ENCODE measurements around the gene RAB3C. TPM values are rescaled to one million over a fixed set of nuclear protein-coding genes. Genes with fewer than 3 reads are reported as not detected.
A peak's percentile ranks its signal among the peaks of the same experiment; 100 is the strongest.
"Not testable (repeated sequence)": the region's sequence is repeated elsewhere in the genome, so short reads cannot be mapped to it uniquely, and the experiment has no call there.

RAB3C gene, protein sequence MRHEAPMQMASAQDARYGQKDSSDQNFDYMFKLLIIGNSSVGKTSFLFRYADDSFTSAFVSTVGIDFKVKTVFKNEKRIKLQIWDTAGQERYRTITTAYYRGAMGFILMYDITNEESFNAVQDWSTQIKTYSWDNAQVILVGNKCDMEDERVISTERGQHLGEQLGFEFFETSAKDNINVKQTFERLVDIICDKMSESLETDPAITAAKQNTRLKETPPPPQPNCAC
- polyA plus RNA-seq, result not detected in 3 replicates
- not detected for polyA plus RNA-seq (2011; ENCODE audit: low read depth)
- polyA plus RNA-seq (2011; cell fraction: cytosol; rRNA removed), result not detected in 2 replicates
- not detected in 2 replicates for polyA plus RNA-seq (2011; cell fraction: nucleus; rRNA removed)
- polyA plus RNA-seq (2012; ENCODE audit: low replicate concordance), result not detected in 2 replicates
- not detected in 3 replicates for polyA minus RNA-seq
- not detected for polyA minus RNA-seq (2011; cell fraction: cytosol; rRNA and poly(A)+ RNA removed)
- polyA minus RNA-seq (2011; cell fraction: nucleus; rRNA and poly(A)+ RNA removed), result not detected in 2 replicates

DNA sequence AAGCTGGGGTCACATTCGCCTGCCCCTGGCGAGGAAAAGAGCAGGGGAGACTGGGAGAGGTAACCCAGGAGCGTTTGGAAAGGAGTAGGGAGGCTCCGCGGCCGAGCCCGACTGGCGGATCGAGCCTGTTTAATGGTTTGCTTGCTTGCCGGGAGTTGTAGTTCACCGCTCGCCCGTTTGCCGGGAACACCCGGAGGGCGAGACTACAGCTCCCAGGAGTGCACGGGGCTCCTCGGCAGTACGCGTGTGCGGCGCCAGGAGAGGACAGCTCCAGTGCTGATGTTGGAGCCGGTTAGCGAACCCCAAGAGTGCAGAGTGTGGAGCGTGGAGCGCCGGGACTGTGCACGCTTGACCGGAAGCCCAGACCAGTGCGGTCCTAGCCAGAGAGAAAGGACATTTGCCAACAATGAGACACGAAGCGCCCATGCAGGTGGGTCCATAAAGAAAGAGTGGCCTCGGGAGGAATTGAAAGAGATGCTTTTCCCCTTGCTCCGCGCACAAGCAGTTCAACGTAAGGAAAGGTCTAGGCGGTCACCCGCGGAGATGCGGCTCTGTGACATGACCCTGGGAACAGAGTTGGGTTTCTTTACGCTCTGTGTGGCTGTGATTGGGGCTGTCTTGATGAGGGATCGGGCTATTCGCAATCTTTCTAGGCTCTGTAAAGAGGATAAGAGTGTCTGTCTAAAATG lies at the start of gene RAB3C:
RAB3C (plus strand) TSS at position 273 of the 689 bp plus-strand sequence; CDS start at position 407, 134 bp downstream.
- no peak within 1 kb of the TSS for H3K9ac ChIP-seq (ENCODE audit: control insufficient read depth, extremely low read depth, insufficient read depth, low read length)

GRCh38 chr5:58541935-58542334 lies 40.9 kb upstream of the RAB3C start:
- FAIRE-seq; H3K9ac ChIP-seq (ENCODE audit: control insufficient read depth, extremely low read depth, insufficient read depth, low read length); H3K4me2 ChIP-seq (ENCODE audit: control insufficient read depth, extremely low read depth, insufficient read depth, low read depth, low read length); H4K20me1 ChIP-seq (ENCODE audit: control insufficient read depth, extremely low read depth, insufficient read depth, low read length); H3K9me1 ChIP-seq (ENCODE audit: control insufficient read depth, extremely low read depth, insufficient read depth, low read length); H3K4me3 ChIP-seq (ENCODE audit: control insufficient read depth in 2 of 3, extremely low read depth in 1 of 3, insufficient read depth in 2 of 3, low read depth in 1 of 3, low read length in 3 of 3); H2AFZ ChIP-seq (ENCODE audit: control insufficient read depth, low read length); H3K79me2 ChIP-seq (ENCODE audit: control insufficient read depth, insufficient read depth, low read length); H3K4me1 ChIP-seq (ENCODE audit: control insufficient read depth, extremely low read depth, insufficient read depth, low read length); H3K9me3 ChIP-seq (ENCODE audit: control insufficient read depth, low read depth, low read length); DNase-seq (ENCODE audit: low read depth, low spot score); H3K27me3 ChIP-seq (ENCODE audit: control insufficient read depth, extremely low read depth, insufficient read depth, low read length); dilution Hi-C loops (cut with MboI; ENCODE audit: extremely low pct_ligation_motif_present, low sequenced_read_pairs); H3K27ac ChIP-seq (ENCODE audit: control insufficient read depth, insufficient read depth, low read length); H3K36me3 ChIP-seq (ENCODE audit: control insufficient read depth in 2 of 2, extremely low read depth in 1 of 2, insufficient read depth in 2 of 2, low read length in 2 of 2): not testable (repeated sequence)

More for the DNA sequence above, at the start of gene RAB3C:
- Histone ChIP-seq H3K9me3 (ENCODE audit: control insufficient read depth, low read depth, low read length) (no peaks in the 10 kb centered on the region), H3K79me2 (ENCODE audit: control insufficient read depth, insufficient read depth, low read length) (no peaks in the 10 kb centered on the region), H3K4me3 (ENCODE audit: control insufficient read depth in 2 of 3, extremely low read depth in 1 of 3, insufficient read depth in 2 of 3, low read depth in 1 of 3, low read length in 3 of 3) (peak within 1 kb of the TSS; percentile 35 to 73 (median 71)), H3K27me3 (ENCODE audit: control insufficient read depth, extremely low read depth, insufficient read depth, low read length) (peaks cover 21% of the 10 kb centered on the region), H3K36me3 (ENCODE audit: control insufficient read depth in 2 of 2, extremely low read depth in 1 of 2, insufficient read depth in 2 of 2, low read length in 2 of 2) (no peaks in the 10 kb centered on the region), H3K4me1 (ENCODE audit: control insufficient read depth, extremely low read depth, insufficient read depth, low read length) (peaks cover 10% of the 10 kb centered on the region), H3K27ac (ENCODE audit: control insufficient read depth, insufficient read depth, low read length) (no peak within 1 kb of the TSS), H4K20me1 (ENCODE audit: control insufficient read depth, extremely low read depth, insufficient read depth, low read length) (no peaks in the 10 kb centered on the region), H2AFZ (ENCODE audit: control insufficient read depth, low read length) (peak within 1 kb of the TSS; percentile 90), H3K4me2 (ENCODE audit: control insufficient read depth, extremely low read depth, insufficient read depth, low read depth, low read length) (peak within 1 kb of the TSS; percentile 90), H3K9me1 (ENCODE audit: control insufficient read depth, extremely low read depth, insufficient read depth, low read length) (no peaks in the 10 kb centered on the region)
- DNase-seq (ENCODE audit: low read depth, low spot score) (peak; percentile 28), FAIRE-seq (peak; percentile 86)
- dilution Hi-C loops (cut with MboI; ENCODE audit: extremely low pct_ligation_motif_present, low sequenced_read_pairs), result no loop called here
- TF ChIP-seq EZH2 (IDR thresholded peaks at IDR 0.05; ENCODE audit: low read length), result no peak
- no peak for TF ChIP-seq CTCF (optimal IDR thresholded peaks at IDR 0.05 in 1 of 3, IDR thresholded peaks at IDR 0.05 in 1 of 3, conservative IDR thresholded peaks at IDR 0.05 in 1 of 3; ENCODE audit: extremely low read depth in 1 of 3, insufficient read depth in 2 of 3, low read length in 3 of 3)
